ENCODE results near the gene ASXL2. TPM values are rescaled to one million over a fixed set of nuclear protein-coding genes. Genes with fewer than 3 reads are reported as not detected.
"Not testable (repeated sequence)": the region's sequence is repeated elsewhere in the genome, so short reads cannot be mapped to it uniquely, and the experiment has no call there.

Gene ASXL2
- total RNA-seq, 2 experiments from 2014 or later = 47.9 to 58.5 TPM

- POLR2A ChIA-PET = interaction anchor here (0.8 to 2.2 kb wide), 11 partner anchors 7 to 469 kb away, joined by 3 to 28 read pairs (median 5); partner anchors contain the start of genes ADGRF3, DTNB and KIF3C
- DNase-seq (peak; percentile 71), ATAC-seq (ENCODE audit: low read depth) (peak; percentile 46)
- H3K9me3 Mint-ChIP-seq = no peaks in the 10 kb centered on the region
- H3K27ac Mint-ChIP-seq = peak overlapping the region; percentile 95
- H3K36me3 Mint-ChIP-seq = peaks cover 12% of the 10 kb centered on the region
- no peaks in the 10 kb centered on the region for H3K27me3 Mint-ChIP-seq
- peaks cover 31% of the 10 kb centered on the region for H3K4me1 Mint-ChIP-seq
- H3K4me3 Mint-ChIP-seq = peak overlapping the region; percentile 95
Observed at GRCh38 chr2:25877431-25878360, 591 bp downstream of the ASXL2 start.

- Mint-ChIP-seq H3K27me3 (no peaks in the 10 kb centered on the region), H3K4me1 (peaks cover 17% of the 10 kb centered on the region), H3K27ac (no peak overlapping the region), H3K4me3 (no peak overlapping the region), H3K36me3 (peaks cover 19% of the 10 kb centered on the region), H3K9me3 (no peaks in the 10 kb centered on the region)
- DNase-seq (no peak), ATAC-seq (ENCODE audit: low read depth) (no peak)
- POLR2A ChIA-PET = no interaction called here
Observed at GRCh38 chr2:25872134-25872533, 6.2 kb downstream of the ASXL2 start.

- H3K4me1 Mint-ChIP-seq = peaks cover 5% of the 10 kb centered on the region
- H3K36me3 Mint-ChIP-seq = peaks cover 22% of the 10 kb centered on the region
- peaks cover 2% of the 10 kb centered on the region for H3K9me3 Mint-ChIP-seq
- no peak overlapping the region for H3K27ac Mint-ChIP-seq
- POLR2A ChIA-PET = no interaction called here
- DNase-seq (no peak), ATAC-seq (ENCODE audit: low read depth) (no peak)
- H3K4me3 Mint-ChIP-seq = no peak overlapping the region
- H3K27me3 Mint-ChIP-seq = no peaks in the 10 kb centered on the region
Observed at GRCh38 chr2:25867396-25868003, 10.8 kb downstream of the ASXL2 start.

GRCh38 chr2:25856377-25856776 is 21.9 kb downstream of the ASXL2 start:
- no peaks in the 10 kb centered on the region for H3K27me3 Mint-ChIP-seq
- ATAC-seq (ENCODE audit: low read depth) = no peak
- POLR2A ChIA-PET = no interaction called here
- no peaks in the 10 kb centered on the region for H3K9me3 Mint-ChIP-seq
- H3K27ac Mint-ChIP-seq = no peak overlapping the region
- H3K4me3 Mint-ChIP-seq = no peak overlapping the region
- peaks cover 37% of the 10 kb centered on the region for H3K4me1 Mint-ChIP-seq
- H3K36me3 Mint-ChIP-seq = peaks cover 5% of the 10 kb centered on the region
- DNase-seq = no peak

GRCh38 chr2:25855065-25855464 is 23.2 kb downstream of the ASXL2 start:
- Mint-ChIP-seq H3K27ac (no peak overlapping the region), H3K36me3 (peaks cover 5% of the 10 kb centered on the region), H3K4me1 (peaks cover 43% of the 10 kb centered on the region), H3K27me3 (no peaks in the 10 kb centered on the region), H3K9me3 (no peaks in the 10 kb centered on the region), H3K4me3 (no peak overlapping the region)
- POLR2A ChIA-PET = interaction anchor here (0.6 to 4.6 kb wide), 2 partner anchors 24 to 62 kb away, joined by 3 to 28 read pairs; partner anchors contain the start of gene ASXL2
- ATAC-seq (ENCODE audit: low read depth) (no peak), DNase-seq (no peak)

- no peak overlapping the region for H3K27ac Mint-ChIP-seq
Observed at GRCh38 chr2:25854613-25855012, 23.7 kb downstream of the ASXL2 start.

GRCh38 chr2:25853038-25853638 is 25.1 kb downstream of the ASXL2 start:
- Mint-ChIP-seq H3K27me3 (no peaks in the 10 kb centered on the region), H3K27ac (peak overlapping the region; percentile 62), H3K4me3 (peak overlapping the region; percentile 15), H3K36me3 (peaks cover 5% of the 10 kb centered on the region), H3K4me1 (peaks cover 43% of the 10 kb centered on the region), H3K9me3 (no peaks in the 10 kb centered on the region)
- DNase-seq = no peak
- peak; percentile 39 for ATAC-seq (ENCODE audit: low read depth)
- POLR2A ChIA-PET = interaction anchor here (0.5 to 4.6 kb wide), 7 partner anchors 25 to 544 kb away, joined by 3 to 28 read pairs (median 3); partner anchors contain the start of gene ASXL2

More at GRCh38 chr2:25854613-25855012, 23.7 kb downstream of the ASXL2 start:
- H3K4me3 Mint-ChIP-seq = no peak overlapping the region
- POLR2A ChIA-PET = interaction anchor here (0.6 to 4.6 kb wide), 4 partner anchors 18 to 96 kb away, joined by 3 to 28 read pairs (median 4); partner anchors contain the start of gene ASXL2
- H3K36me3 Mint-ChIP-seq = peaks cover 5% of the 10 kb centered on the region
- H3K4me1 Mint-ChIP-seq = peaks cover 43% of the 10 kb centered on the region
- H3K9me3 Mint-ChIP-seq = no peaks in the 10 kb centered on the region
- H3K27me3 Mint-ChIP-seq = no peaks in the 10 kb centered on the region
- ATAC-seq (ENCODE audit: low read depth) (no peak), DNase-seq (no peak)

GRCh38 chr2:25851740-25852503 is 26.4 kb downstream of the ASXL2 start:
- Mint-ChIP-seq H3K9me3 (no peaks in the 10 kb centered on the region), H3K4me1 (peaks cover 39% of the 10 kb centered on the region), H3K36me3 (peaks cover 9% of the 10 kb centered on the region), H3K4me3 (peak overlapping the region; percentile 76), H3K27ac (peak overlapping the region; percentile 85), H3K27me3 (no peaks in the 10 kb centered on the region)
- DNase-seq (no peak), ATAC-seq (ENCODE audit: low read depth) (peak; percentile 84)
- POLR2A ChIA-PET = interaction anchor here (0.7 to 4.6 kb wide), 10 partner anchors 9 to 67 kb away, joined by 3 to 28 read pairs (median 4); partner anchors contain the start of gene ASXL2

GRCh38 chr2:25850400-25850799 is 27.9 kb downstream of the ASXL2 start:
- H3K27me3 Mint-ChIP-seq; ATAC-seq (ENCODE audit: low read depth); H3K9me3 Mint-ChIP-seq; DNase-seq; H3K36me3 Mint-ChIP-seq: not testable (repeated sequence)
- Mint-ChIP-seq H3K4me1 (peaks cover 39% of the 10 kb centered on the region), H3K27ac (peak overlapping the region; percentile 76), H3K4me3 (peak overlapping the region; percentile 39)
- POLR2A ChIA-PET = interaction anchor here (1.5 to 4.6 kb wide), 2 partner anchors 19 to 28 kb away, joined by 3 to 28 read pairs; partner anchors contain the start of gene ASXL2

GRCh38 chr2:25849350-25849749 is 28.9 kb downstream of the ASXL2 start:
- not testable (repeated sequence) for H3K27ac Mint-ChIP-seq; H3K27me3 Mint-ChIP-seq; H3K9me3 Mint-ChIP-seq; H3K36me3 Mint-ChIP-seq; DNase-seq; H3K4me3 Mint-ChIP-seq; ATAC-seq (ENCODE audit: low read depth)
- POLR2A ChIA-PET = interaction anchor here (0.6 to 0.8 kb wide), 2 partner anchors 38 to 55 kb away, joined by 4 to 7 read pairs; no protein-coding TSS in a partner anchor
- H3K4me1 Mint-ChIP-seq = peaks cover 36% of the 10 kb centered on the region

- POLR2A ChIA-PET = no interaction called here
- no peaks in the 10 kb centered on the region for H3K27me3 Mint-ChIP-seq
Observed at GRCh38 chr2:25845843-25846505, 32.3 kb downstream of the ASXL2 start.

GRCh38 chr2:25844089-25844488 is 34.2 kb downstream of the ASXL2 start:
- no peaks in the 10 kb centered on the region for H3K9me3 Mint-ChIP-seq
- POLR2A ChIA-PET = no interaction called here
- H3K27me3 Mint-ChIP-seq = no peaks in the 10 kb centered on the region
- peaks cover 5% of the 10 kb centered on the region for H3K4me1 Mint-ChIP-seq
- H3K36me3 Mint-ChIP-seq = peaks cover 12% of the 10 kb centered on the region
- ATAC-seq (ENCODE audit: low read depth) (no peak), DNase-seq (no peak)
- H3K4me3 Mint-ChIP-seq = no peak overlapping the region
- H3K27ac Mint-ChIP-seq = no peak overlapping the region

More at GRCh38 chr2:25845843-25846505, 32.3 kb downstream of the ASXL2 start:
- Mint-ChIP-seq H3K4me3 (no peak overlapping the region), H3K4me1 (peaks cover 10% of the 10 kb centered on the region), H3K27ac (no peak overlapping the region), H3K36me3 (peaks cover 11% of the 10 kb centered on the region), H3K9me3 (no peaks in the 10 kb centered on the region)
- ATAC-seq (ENCODE audit: low read depth) = no peak
- no peak for DNase-seq
